Measurements from ENCODE around the gene PTPRN2. TPM values are rescaled to one million over a fixed set of nuclear protein-coding genes. Genes with fewer than 3 reads are reported as not detected.

Gene PTPRN2
- total RNA-seq, 1 experiment from 2014 or later, result 3.8 TPM

GRCh38 chr7:157556642-157556944 is 1031.0 kb downstream of the PTPRN2 start:
- Histone ChIP-seq H3K27ac (no peak overlapping the region), H3K27me3 (no peaks in the 10 kb centered on the region), H3K4me1 (no peaks in the 10 kb centered on the region), H3K36me3 (no peaks in the 10 kb centered on the region), H3K4me3 (no peak overlapping the region), H3K9me3 (replicated peaks) (no peaks in the 10 kb centered on the region)
- no peak for DNase-seq

- no peaks in the 10 kb centered on the region for H3K36me3 ChIP-seq
- no peak for DNase-seq
- no peaks in the 10 kb centered on the region for H3K27me3 ChIP-seq
- no peaks in the 10 kb centered on the region for H3K9me3 ChIP-seq (replicated peaks)
- H3K4me3 ChIP-seq, result no peak overlapping the region
- H3K4me1 ChIP-seq, result no peaks in the 10 kb centered on the region
- H3K27ac ChIP-seq, result no peak overlapping the region
Observed at GRCh38 chr7:157555944-157556641, 1031.5 kb downstream of the PTPRN2 start.

GRCh38 chr7:157555313-157555712 is 1032.3 kb downstream of the PTPRN2 start:
- no peaks in the 10 kb centered on the region for H3K36me3 ChIP-seq
- H3K9me3 ChIP-seq (replicated peaks), result no peaks in the 10 kb centered on the region
- no peaks in the 10 kb centered on the region for H3K4me1 ChIP-seq
- H3K4me3 ChIP-seq, result no peak overlapping the region
- H3K27ac ChIP-seq, result no peak overlapping the region
- no peaks in the 10 kb centered on the region for H3K27me3 ChIP-seq
- no peak for DNase-seq

GRCh38 chr7:157554393-157555238 is 1033.0 kb downstream of the PTPRN2 start:
- DNase-seq, result no peak
- H3K4me1 ChIP-seq, result no peaks in the 10 kb centered on the region
- H3K27ac ChIP-seq, result no peak overlapping the region
- no peaks in the 10 kb centered on the region for H3K9me3 ChIP-seq (replicated peaks)
- H3K4me3 ChIP-seq, result no peak overlapping the region
- H3K27me3 ChIP-seq, result no peaks in the 10 kb centered on the region
- H3K36me3 ChIP-seq, result no peaks in the 10 kb centered on the region

- DNase-seq, result no peak
- no peaks in the 10 kb centered on the region for H3K36me3 ChIP-seq
Observed at GRCh38 chr7:157553256-157553655, 1034.4 kb downstream of the PTPRN2 start.

GRCh38 chr7:157552295-157552993 is 1035.2 kb downstream of the PTPRN2 start:
- H3K27me3 ChIP-seq, result no peaks in the 10 kb centered on the region
- no peak overlapping the region for H3K27ac ChIP-seq
- H3K9me3 ChIP-seq (replicated peaks), result no peaks in the 10 kb centered on the region
- no peaks in the 10 kb centered on the region for H3K36me3 ChIP-seq
- H3K4me1 ChIP-seq, result no peaks in the 10 kb centered on the region
- H3K4me3 ChIP-seq, result no peak overlapping the region
- no peak for DNase-seq

More at GRCh38 chr7:157553256-157553655, 1034.4 kb downstream of the PTPRN2 start:
- H3K27me3 ChIP-seq, result no peaks in the 10 kb centered on the region
- no peak overlapping the region for H3K4me3 ChIP-seq
- H3K4me1 ChIP-seq, result no peaks in the 10 kb centered on the region
- H3K9me3 ChIP-seq (replicated peaks), result no peaks in the 10 kb centered on the region
- no peak overlapping the region for H3K27ac ChIP-seq

- no peaks in the 10 kb centered on the region for H3K9me3 ChIP-seq (replicated peaks)
- H3K36me3 ChIP-seq, result no peaks in the 10 kb centered on the region; the same call in 1 of the 2 replicates
- DNase-seq, result no peak
- no peaks in the 10 kb centered on the region for H3K27me3 ChIP-seq
- H3K27ac ChIP-seq, result no peak overlapping the region
- no peak overlapping the region for H3K4me3 ChIP-seq
- H3K4me1 ChIP-seq, result no peaks in the 10 kb centered on the region
Observed at GRCh38 chr7:157551325-157552070, 1036.1 kb downstream of the PTPRN2 start.

- H3K4me1 ChIP-seq, result no peaks in the 10 kb centered on the region
- H3K9me3 ChIP-seq (replicated peaks), result no peaks in the 10 kb centered on the region
- no peak overlapping the region for H3K4me3 ChIP-seq
- DNase-seq, result no peak
- no peak overlapping the region for H3K27ac ChIP-seq
- H3K36me3 ChIP-seq, result no peaks in the 10 kb centered on the region; the same call in 1 of the 2 replicates
- no peaks in the 10 kb centered on the region for H3K27me3 ChIP-seq
Observed at GRCh38 chr7:157550300-157551275, 1037.0 kb downstream of the PTPRN2 start.

- H3K27ac ChIP-seq, result no peak overlapping the region
- H3K4me3 ChIP-seq, result no peak overlapping the region
- H3K4me1 ChIP-seq, result no peaks in the 10 kb centered on the region
- DNase-seq, result no peak
- no peaks in the 10 kb centered on the region; the same call in 1 of the 2 replicates for H3K36me3 ChIP-seq
- H3K27me3 ChIP-seq, result no peaks in the 10 kb centered on the region
- no peaks in the 10 kb centered on the region for H3K9me3 ChIP-seq (replicated peaks)
Observed at GRCh38 chr7:157549612-157550299, 1037.9 kb downstream of the PTPRN2 start.

GRCh38 chr7:157548691-157549303 is 1038.8 kb downstream of the PTPRN2 start:
- no peak overlapping the region for H3K4me3 ChIP-seq
- no peaks in the 10 kb centered on the region for H3K27me3 ChIP-seq
- H3K4me1 ChIP-seq, result no peaks in the 10 kb centered on the region
- no peaks in the 10 kb centered on the region; the same call in 1 of the 2 replicates for H3K36me3 ChIP-seq
- no peak for DNase-seq
- H3K9me3 ChIP-seq (replicated peaks), result no peaks in the 10 kb centered on the region
- no peak overlapping the region for H3K27ac ChIP-seq

- no peaks in the 10 kb centered on the region; the same call in 1 of the 2 replicates for H3K36me3 ChIP-seq
- no peak overlapping the region for H3K4me3 ChIP-seq
- H3K9me3 ChIP-seq (replicated peaks), result no peaks in the 10 kb centered on the region
- no peak overlapping the region for H3K27ac ChIP-seq
- H3K4me1 ChIP-seq, result no peaks in the 10 kb centered on the region
- no peaks in the 10 kb centered on the region for H3K27me3 ChIP-seq
- DNase-seq, result no peak
Observed at GRCh38 chr7:157547611-157548010, 1040.0 kb downstream of the PTPRN2 start.

- no peaks in the 10 kb centered on the region; the same call in 1 of the 2 replicates for H3K36me3 ChIP-seq
- DNase-seq, result no peak
- H3K4me1 ChIP-seq, result no peaks in the 10 kb centered on the region
- no peaks in the 10 kb centered on the region for H3K27me3 ChIP-seq
- no peak overlapping the region for H3K27ac ChIP-seq
- no peaks in the 10 kb centered on the region for H3K9me3 ChIP-seq (replicated peaks)
- H3K4me3 ChIP-seq, result no peak overlapping the region
Observed at GRCh38 chr7:157547102-157547501, 1040.5 kb downstream of the PTPRN2 start.

- Histone ChIP-seq H3K9me3 (replicated peaks) (no peaks in the 10 kb centered on the region), H3K4me3 (no peak overlapping the region), H3K36me3 (no peaks in the 10 kb centered on the region; the same call in 1 of the 2 replicates), H3K4me1 (no peaks in the 10 kb centered on the region), H3K27me3 (no peaks in the 10 kb centered on the region), H3K27ac (no peak overlapping the region)
- DNase-seq, result no peak
Observed at GRCh38 chr7:157545681-157546060, 1042.0 kb downstream of the PTPRN2 start.
